Kidney glomerular epithelial cell (primary cell): ENCODE measurements around the gene ADAMTS14.
A peak's percentile ranks its signal among the peaks of the same experiment; 100 is the strongest.
"Not testable (repeated sequence)": the region's sequence is repeated elsewhere in the genome, so short reads cannot be mapped to it uniquely, and the experiment has no call there.

Experiments
- DNase-seq: peaks from one replicate; lab custom pipeline; 2025; lab: John Stamatoyannopoulos, UW

The ADAMTS14 gene

GRCh38 chr10:70658582-70659136 lies 13.6 kb upstream of the ADAMTS14 start:
- DNase-seq: no peak

GRCh38 chr10:70659306-70659705 lies 13.0 kb upstream of the ADAMTS14 start:
- DNase-seq: no peak

GRCh38 chr10:70660722-70661121 lies 11.6 kb upstream of the ADAMTS14 start:
- no peak for DNase-seq

- DNase-seq: no peak
These were observed 10.5 kb upstream of the ADAMTS14 start for GRCh38 chr10:70661623-70662361.

GRCh38 chr10:70662362-70663220 lies 9.7 kb upstream of the ADAMTS14 start:
- no peak for DNase-seq

GRCh38 chr10:70663458-70664409 lies 8.6 kb upstream of the ADAMTS14 start:
- DNase-seq: not testable (repeated sequence)

- DNase-seq: peak; percentile 98
These were observed 7.6 kb upstream of the ADAMTS14 start for GRCh38 chr10:70664702-70665195.

- DNase-seq: no peak
These were observed 5.1 kb upstream of the ADAMTS14 start for GRCh38 chr10:70666960-70667798.

- not testable (repeated sequence) for DNase-seq
These were observed 4.5 kb upstream of the ADAMTS14 start for GRCh38 chr10:70667818-70668217.

- DNase-seq: no peak
These were observed 3.8 kb upstream of the ADAMTS14 start for GRCh38 chr10:70668454-70668970.

- no peak for DNase-seq
These were observed 3.3 kb upstream of the ADAMTS14 start for GRCh38 chr10:70669015-70669414.

- no peak for DNase-seq
These were observed 2.5 kb upstream of the ADAMTS14 start for GRCh38 chr10:70669732-70670317.

- no peak for DNase-seq
These were observed 614 bp upstream of the ADAMTS14 start for GRCh38 chr10:70671619-70672164.

- peak; percentile 64 for DNase-seq
These were observed 980 bp downstream of the ADAMTS14 start for GRCh38 chr10:70673043-70673928.

- DNase-seq: no peak
These were observed 1.7 kb downstream of the ADAMTS14 start for GRCh38 chr10:70673929-70674559.

- no peak for DNase-seq
These were observed 2.5 kb downstream of the ADAMTS14 start for GRCh38 chr10:70674560-70675495.
